ENCODE data around the gene CTAGE8.
"Not testable (repeated sequence)": the region's sequence is repeated elsewhere in the genome, so short reads cannot be mapped to it uniquely, and the experiment has no call there.

CTAGE8 gene, protein sequence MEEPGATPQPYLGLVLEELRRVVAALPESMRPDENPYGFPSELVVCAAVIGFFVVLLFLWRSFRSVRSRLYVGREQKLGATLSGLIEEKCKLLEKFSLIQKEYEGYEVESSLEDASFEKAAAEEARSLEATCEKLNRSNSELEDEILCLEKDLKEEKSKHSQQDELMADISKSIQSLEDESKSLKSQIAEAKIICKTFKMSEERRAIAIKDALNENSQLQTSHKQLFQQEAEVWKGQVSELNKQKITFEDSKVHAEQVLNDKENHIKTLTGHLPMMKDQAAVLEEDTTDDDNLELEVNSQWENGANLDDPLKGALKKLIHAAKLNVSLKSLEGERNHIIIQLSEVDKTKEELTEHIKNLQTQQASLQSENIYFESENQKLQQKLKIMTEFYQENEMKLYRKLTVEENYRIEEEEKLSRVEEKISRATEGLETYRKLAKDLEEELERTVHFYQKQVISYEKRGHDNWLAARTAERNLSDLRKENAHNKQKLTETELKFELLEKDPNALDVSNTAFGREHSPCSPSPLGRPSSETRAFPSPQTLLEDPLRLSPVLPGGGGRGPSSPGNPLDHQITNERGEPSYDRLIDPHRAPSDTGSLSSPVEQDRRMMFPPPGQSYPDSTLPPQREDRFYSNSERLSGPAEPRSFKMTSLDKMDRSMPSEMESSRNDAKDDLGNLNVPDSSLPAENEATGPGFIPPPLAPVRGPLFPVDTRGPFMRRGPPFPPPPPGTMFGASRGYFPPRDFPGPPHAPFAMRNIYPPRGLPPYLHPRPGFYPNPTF

GRCh38 chr7:144269188-144269587 is at the start of gene CTAGE8:
Gene CTAGE8 (minus strand): TSS chr7:144269288. CDS start chr7:144269250, 38 bp downstream.
- DNase-seq: not testable (repeated sequence)

- DNase-seq: not testable (repeated sequence)
Observed at GRCh38 chr7:144317537-144317936, 48.4 kb upstream of the CTAGE8 start.

DNA sequence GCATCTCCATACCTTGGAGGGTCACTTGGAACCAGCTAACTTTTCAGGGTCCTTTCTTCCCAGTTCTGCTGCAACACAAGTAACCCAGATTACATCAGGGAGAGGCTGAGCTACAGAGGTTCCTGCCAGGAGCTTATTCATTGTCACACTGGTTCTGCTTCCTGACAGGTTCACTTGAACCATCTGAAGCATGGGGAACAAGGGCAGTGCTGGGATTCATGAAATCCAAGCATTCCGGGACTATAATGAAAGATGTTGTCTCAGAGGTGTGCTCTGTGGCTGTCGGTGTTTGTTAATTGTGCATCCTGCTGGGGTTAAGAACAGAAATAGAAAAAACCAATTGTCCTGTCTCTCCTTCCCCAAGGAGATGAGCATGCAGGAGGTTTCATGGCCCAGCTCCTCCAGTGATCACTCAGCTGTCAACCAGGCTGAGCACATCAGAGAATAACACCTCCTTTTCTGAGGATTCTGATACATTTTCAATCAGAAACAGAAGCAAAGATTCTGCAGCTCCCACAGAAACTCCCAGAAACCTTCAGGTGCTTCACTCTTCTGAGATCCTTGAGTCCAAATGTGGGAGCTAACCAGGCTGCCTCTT is 42.9 kb upstream of the CTAGE8 start, which contains the start of gene OR2A1:
Gene OR2A1, plus strand, starts transcription at position 548 of the 598 bp plus-strand sequence. CDS start 5,706 bp downstream, outside the sequence.
- not testable (repeated sequence) for DNase-seq

DNA sequence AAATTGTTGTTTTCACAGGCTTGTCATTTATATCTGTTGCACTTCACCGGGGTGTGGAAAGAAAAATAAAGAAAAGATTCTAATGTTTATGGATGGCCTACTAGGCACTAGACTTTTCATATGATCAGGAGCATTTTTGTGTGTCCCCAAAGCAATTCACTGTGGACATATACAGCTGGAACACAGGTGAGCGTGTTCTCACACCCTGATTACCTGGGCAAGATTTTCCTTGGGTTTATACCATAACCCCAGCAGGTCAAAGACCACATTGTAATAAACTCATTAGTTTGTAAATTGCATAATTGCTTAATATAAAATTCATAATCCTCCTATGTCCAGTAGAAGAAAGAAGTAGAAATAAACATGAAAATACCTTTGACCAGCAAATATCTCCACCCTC is 42.1 kb upstream of the CTAGE8 start:
- DNase-seq: not testable (repeated sequence)

DNA sequence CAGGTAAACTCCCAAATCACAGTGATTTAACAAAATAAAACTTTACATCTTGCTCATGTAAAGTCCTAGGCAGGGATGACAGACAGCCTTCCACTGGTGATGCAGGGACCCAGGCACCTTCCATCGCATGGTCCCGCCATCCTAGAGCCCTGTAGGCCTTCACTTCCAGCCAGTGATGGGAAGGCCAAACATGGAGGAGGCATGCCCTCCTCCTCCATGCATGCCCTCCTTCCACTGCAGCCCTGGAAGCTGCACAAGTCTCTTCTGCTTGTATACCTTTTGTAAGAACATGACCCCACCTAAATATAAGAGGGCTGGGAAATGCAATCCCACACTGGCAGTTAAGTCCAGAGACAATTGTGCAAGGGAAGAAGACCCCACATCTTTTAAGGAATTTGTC is 40.6 kb upstream of the CTAGE8 start:
- not testable (repeated sequence) for DNase-seq

DNA sequence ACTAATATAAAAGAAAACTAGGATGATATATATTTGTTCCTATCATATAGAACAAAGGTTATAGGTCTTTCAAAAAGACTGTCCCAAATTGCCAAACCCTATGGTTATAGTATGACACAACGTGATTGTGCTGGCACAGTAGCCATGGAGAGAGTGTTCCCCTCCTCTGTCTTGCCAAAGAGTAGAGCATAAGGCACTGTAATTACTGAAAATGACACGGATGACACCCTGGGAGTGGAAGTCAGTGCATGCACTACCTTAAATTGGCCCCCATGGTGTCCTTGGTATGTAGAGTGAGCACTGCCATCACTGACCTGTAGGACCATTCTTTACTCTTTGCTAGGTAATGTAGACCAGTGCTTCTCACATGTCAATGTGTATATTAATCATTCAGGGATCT is 36.1 kb upstream of the CTAGE8 start:
- not testable (repeated sequence) for DNase-seq

- not testable (repeated sequence) for DNase-seq
Observed at GRCh38 chr7:144303607-144304006, 34.5 kb upstream of the CTAGE8 start.

DNA sequence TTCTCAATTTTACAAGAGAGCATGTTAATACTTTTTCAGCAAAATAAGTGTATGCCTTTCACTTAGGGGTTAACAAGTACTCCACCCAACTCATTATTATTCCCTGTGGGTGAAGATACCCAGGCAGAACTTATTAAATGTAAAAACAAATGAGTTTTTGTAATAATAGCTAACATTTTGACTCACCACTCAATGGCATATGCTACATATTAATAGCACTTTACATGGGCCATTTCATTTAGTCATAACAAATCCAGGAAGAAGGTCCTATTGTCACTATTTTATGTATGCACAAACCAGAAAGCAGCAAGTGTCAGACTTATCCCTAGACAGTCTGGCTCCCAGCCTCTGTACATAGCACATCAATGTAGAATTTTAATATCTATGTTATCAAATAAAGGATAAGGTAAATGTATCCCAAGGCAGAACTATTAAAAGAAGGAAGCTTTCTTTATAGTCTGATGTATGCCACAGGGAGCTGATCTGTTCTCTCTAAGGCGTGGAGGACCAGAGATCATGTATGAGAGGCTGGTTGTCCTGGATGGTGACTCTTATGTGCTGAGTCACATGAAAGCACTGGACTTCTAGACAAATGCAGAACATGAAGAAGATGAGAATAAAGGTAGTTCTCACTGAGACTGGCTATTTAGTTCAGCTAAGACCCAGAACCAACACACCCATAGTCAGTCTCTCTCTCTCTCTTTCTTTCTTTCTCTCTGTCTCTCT is 33.7 kb upstream of the CTAGE8 start:
- DNase-seq: not testable (repeated sequence)

GRCh38 chr7:144293794-144294499 is 24.9 kb upstream of the CTAGE8 start:
- not testable (repeated sequence) for DNase-seq

DNA sequence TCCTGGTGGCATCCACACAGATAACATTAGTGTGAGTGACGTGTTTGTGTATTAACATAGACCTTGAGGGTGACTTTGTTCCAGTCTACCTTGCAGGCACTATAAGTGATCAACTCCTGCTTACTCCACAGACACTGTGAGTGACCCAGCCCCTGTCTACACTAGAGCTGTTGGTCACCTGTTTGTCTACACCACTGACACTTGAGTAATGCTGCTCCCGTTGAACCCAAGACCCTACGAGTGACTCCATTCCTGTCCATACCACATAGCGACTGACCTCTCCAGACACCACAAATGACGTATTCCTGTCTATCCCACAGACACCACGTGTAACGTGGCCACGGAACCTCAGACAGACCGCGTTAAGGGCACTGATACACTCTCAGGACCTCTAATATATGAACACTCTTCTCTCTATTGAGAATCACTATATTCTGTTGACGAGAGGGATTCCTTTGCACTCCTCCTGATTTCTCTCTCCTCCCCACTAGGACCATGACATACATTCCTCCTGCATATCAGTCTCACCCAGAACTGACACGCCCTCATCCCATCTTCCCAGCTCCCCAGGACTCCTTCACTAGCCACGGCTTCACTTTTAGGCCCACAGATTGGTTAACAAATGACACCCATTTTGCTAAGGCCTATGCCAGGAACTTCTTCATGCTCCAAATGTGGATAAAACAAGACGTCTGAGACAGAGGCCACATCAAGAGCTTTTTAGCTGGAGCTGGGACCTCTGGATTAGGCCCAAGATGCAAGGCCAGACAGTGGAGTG is 23.5 kb upstream of the CTAGE8 start:
- not testable (repeated sequence) for DNase-seq

GRCh38 chr7:144291607-144292006 is 22.5 kb upstream of the CTAGE8 start:
- DNase-seq: not testable (repeated sequence)

DNA sequence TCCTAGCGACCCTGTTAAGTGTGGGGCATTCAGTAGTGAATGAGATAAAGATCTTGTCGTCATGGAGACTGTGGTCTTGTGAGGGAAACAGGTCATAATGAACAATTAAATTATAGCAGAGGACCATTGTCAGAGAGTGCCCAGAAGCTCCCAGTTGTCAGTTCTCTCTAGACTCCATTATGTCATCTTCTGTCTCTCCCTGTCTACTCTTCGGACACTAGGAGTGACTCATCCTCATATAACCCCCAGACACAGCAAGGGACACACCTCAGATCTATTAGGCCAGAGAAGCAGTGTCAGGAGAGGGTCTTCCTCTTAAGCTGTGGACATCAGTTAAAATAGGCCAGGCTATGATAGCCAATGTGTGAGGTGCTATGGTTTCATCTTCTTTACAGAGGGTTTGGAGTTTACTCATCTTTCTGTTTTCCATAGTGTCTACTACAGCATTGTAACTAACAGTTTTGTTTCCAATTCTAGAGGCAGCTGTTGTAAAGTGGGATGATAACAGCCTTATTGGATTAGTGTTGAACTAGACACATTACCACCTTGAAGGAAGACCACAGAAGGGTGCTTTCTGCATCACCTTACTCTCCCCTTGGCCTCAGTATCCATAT is 18.2 kb upstream of the CTAGE8 start:
- DNase-seq: not testable (repeated sequence)

DNA sequence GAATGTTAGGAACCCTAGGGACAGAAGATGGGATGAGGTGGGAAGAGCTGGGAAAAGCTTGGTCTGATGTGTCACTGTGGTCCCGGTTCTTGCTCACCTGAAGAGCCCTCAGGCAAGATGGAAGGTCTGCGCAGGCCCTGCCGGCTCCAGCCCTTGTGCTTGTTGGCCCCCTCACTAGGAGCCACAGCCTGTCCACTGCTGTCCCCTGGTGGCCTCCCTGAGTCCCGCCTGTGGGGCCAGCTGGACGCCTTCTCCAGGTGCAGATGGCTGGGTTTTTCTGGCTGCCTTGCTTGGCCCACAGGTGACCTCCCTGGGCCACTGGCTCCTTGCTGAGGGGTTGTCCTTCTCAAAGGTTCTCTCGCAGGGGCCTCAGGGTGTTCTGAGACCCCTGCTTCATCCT is 14.6 kb upstream of the CTAGE8 start:
- not testable (repeated sequence) for DNase-seq

DNA sequence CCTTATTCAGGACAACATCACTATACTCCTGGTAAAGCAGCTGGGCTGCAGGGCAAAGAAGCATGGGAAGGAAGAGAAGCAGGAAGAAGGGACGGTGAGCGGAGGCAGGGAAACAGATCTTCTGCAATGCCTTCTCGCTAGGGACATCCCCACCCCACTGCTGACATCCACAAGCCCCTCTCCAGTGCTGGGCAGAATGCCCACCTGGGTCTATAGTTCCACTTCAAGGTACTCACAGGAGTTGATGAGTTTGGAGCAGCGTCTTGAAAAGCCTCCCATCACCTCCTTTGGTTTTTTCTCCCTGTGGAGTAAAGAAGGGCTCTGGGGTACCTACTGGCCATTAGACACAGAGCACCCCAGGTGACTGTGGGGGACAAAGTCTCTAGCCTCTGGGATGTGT is 13.4 kb upstream of the CTAGE8 start:
- not testable (repeated sequence) for DNase-seq

GRCh38 chr7:144281981-144282380 is 12.9 kb upstream of the CTAGE8 start:
- not testable (repeated sequence) for DNase-seq

- not testable (repeated sequence) for DNase-seq
Observed at GRCh38 chr7:144280010-144280409, 10.9 kb upstream of the CTAGE8 start.

GRCh38 chr7:144275281-144275680 is 6.2 kb upstream of the CTAGE8 start:
- DNase-seq: not testable (repeated sequence)

- DNase-seq: not testable (repeated sequence)
Observed at GRCh38 chr7:144264692-144265091, 4.4 kb downstream of the CTAGE8 start, which contains the start of gene OR2A7. Gene OR2A7 (minus strand): TSS chr7:144264792. CDS start chr7:144259628, 5,164 bp downstream.

GRCh38 chr7:144262128-144262527 is 7.0 kb downstream of the CTAGE8 start:
- not testable (repeated sequence) for DNase-seq

DNA sequence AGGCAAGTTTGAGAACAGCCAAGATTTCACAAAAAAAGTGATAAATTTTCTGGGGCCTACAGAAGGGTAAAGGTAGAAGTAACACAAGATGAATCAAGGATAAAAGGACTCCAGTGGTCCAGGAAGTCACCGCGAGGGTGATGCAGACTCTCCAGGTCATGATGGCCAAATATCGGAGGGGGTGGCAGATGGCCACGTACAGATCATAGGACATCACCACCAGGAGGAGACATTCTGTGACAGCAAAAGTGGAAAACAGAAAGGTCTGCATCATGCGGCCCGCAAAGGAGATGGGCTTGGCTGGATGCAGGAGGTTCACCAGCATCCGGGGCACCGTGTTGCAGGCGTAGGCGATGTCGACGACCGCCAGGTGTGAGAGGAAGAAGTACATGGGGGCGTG is 10.0 kb downstream of the CTAGE8 start:
- DNase-seq: not testable (repeated sequence)

Data from NCI-H524 (cell line).